22Rv1 (cell line): ENCODE measurements around the gene SLC35A2.

Experiments used
- CTCF ChIP-seq: fragments of 450-650 bp; IDR thresholded peaks from 2 replicates; pipeline ENCODE4 v1.5.1; 2017; ENCODE audit warnings: mild to moderate bottlenecking
- ZFX ChIP-seq: fragments of 450-650 bp; IDR thresholded peaks from 2 replicates; pipeline ENCODE4 v1.6.1; 2017; ENCODE audit warnings: antibody characterized with exemption, borderline replicate concordance

- TF ChIP-seq CTCF (no peak), ZFX (no peak)
Observed at GRCh38 chrX:48933757-48934156, 22.3 kb upstream of the SLC35A2 start.
